ENCODE results near the gene SRPK2.

DNA sequence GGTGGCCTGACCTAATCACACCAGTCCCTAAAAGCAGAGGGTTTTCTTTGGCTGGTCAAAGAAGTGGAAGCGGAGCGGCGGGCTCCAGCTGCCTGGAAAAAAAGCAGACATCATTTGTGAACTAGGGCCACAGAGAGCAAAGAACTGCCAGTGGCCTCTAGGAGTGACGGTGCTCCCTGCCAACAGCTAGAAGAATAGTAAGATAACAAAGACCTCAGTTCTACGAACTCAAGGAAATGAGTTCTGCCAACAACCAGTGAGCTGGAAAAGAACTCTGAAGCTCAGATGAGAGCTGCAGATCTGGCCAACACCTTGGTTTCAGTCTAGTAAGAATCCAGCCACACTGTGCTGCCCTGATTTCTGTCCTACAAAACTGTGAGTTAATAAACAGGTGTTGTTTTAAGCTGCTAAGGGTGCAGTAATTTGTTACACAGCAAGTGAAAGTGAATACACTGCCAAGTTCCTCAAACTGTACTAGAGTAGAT, 178.0 kb downstream of the SRPK2 start:
- no peak for TF ChIP-seq ZNF749 (CRISPR knock-in tag; IDR thresholded peaks at IDR 0.05; ENCODE audit: borderline replicate concordance)
- TF ChIP-seq, protein P1, sequence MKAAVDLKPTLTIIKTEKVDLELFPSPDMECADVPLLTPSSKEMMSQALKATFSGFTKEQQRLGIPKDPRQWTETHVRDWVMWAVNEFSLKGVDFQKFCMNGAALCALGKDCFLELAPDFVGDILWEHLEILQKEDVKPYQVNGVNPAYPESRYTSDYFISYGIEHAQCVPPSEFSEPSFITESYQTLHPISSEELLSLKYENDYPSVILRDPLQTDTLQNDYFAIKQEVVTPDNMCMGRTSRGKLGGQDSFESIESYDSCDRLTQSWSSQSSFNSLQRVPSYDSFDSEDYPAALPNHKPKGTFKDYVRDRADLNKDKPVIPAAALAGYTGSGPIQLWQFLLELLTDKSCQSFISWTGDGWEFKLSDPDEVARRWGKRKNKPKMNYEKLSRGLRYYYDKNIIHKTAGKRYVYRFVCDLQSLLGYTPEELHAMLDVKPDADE (CRISPR knock-in tag; IDR thresholded peaks at IDR 0.05): no peak
- TF ChIP-seq, protein P2, sequence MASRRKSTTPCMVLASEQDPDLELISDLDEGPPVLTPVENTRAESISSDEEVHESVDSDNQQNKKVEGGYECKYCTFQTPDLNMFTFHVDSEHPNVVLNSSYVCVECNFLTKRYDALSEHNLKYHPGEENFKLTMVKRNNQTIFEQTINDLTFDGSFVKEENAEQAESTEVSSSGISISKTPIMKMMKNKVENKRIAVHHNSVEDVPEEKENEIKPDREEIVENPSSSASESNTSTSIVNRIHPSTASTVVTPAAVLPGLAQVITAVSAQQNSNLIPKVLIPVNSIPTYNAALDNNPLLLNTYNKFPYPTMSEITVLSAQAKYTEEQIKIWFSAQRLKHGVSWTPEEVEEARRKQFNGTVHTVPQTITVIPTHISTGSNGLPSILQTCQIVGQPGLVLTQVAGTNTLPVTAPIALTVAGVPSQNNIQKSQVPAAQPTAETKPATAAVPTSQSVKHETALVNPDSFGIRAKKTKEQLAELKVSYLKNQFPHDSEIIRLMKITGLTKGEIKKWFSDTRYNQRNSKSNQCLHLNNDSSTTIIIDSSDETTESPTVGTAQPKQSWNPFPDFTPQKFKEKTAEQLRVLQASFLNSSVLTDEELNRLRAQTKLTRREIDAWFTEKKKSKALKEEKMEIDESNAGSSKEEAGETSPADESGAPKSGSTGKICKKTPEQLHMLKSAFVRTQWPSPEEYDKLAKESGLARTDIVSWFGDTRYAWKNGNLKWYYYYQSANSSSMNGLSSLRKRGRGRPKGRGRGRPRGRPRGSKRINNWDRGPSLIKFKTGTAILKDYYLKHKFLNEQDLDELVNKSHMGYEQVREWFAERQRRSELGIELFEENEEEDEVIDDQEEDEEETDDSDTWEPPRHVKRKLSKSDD (CRISPR knock-in tag; IDR thresholded peaks at IDR 0.05; ENCODE audit: low read depth): no peak
- TF ChIP-seq, protein P3, sequence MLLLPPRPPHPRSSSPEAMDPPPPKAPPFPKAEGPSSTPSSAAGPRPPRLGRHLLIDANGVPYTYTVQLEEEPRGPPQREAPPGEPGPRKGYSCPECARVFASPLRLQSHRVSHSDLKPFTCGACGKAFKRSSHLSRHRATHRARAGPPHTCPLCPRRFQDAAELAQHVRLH (CRISPR knock-in tag; IDR thresholded peaks at IDR 0.05; ENCODE audit: borderline replicate concordance, low read depth): no peak
- TF ChIP-seq TARDBP (CRISPR knock-in tag; IDR thresholded peaks at IDR 0.05): no peak

Measured in HepG2 (cell line).